ENCODE results near the gene LYPD5.
A peak's percentile ranks its signal among the peaks of the same experiment; 100 is the strongest.
"Not testable (repeated sequence)": the region's sequence is repeated elsewhere in the genome, so short reads cannot be mapped to it uniquely, and the experiment has no call there.

The LYPD5 gene

GRCh38 chr19:43814663-43815352 is 12.6 kb upstream of the LYPD5 start:
- no peak overlapping the region for H3K27ac Mint-ChIP-seq
- H3K27me3 Mint-ChIP-seq (ENCODE audit: low read depth) = peaks cover 5% of the 10 kb centered on the region
- H3K4me3 Mint-ChIP-seq = no peak overlapping the region
- no peaks in the 10 kb centered on the region for H3K36me3 Mint-ChIP-seq (ENCODE audit: low read depth)
- H3K9me3 Mint-ChIP-seq = peaks cover 4% of the 10 kb centered on the region
- H3K4me1 Mint-ChIP-seq (ENCODE audit: low read depth) = peaks cover 1% of the 10 kb centered on the region
- DNase-seq (ENCODE audit: low spot score) = no peak

- Mint-ChIP-seq H3K4me3 (no peak overlapping the region), H3K27me3 (ENCODE audit: low read depth) (peaks cover 5% of the 10 kb centered on the region), H3K4me1 (ENCODE audit: low read depth) (peaks cover 3% of the 10 kb centered on the region), H3K27ac (no peak overlapping the region), H3K9me3 (no peaks in the 10 kb centered on the region), H3K36me3 (ENCODE audit: low read depth) (no peaks in the 10 kb centered on the region)
- no peak for DNase-seq (ENCODE audit: low spot score)
Measured at GRCh38 chr19:43812688-43813087, 10.4 kb upstream of the LYPD5 start.

- peaks cover 3% of the 10 kb centered on the region for H3K4me1 Mint-ChIP-seq (ENCODE audit: low read depth)
- DNase-seq (ENCODE audit: low spot score) = no peak
Measured at GRCh38 chr19:43812259-43812658, 10.0 kb upstream of the LYPD5 start.

GRCh38 chr19:43811837-43812236 is 9.6 kb upstream of the LYPD5 start:
- Mint-ChIP-seq H3K9me3 (no peaks in the 10 kb centered on the region), H3K4me3 (no peak overlapping the region), H3K27me3 (ENCODE audit: low read depth) (peaks cover 5% of the 10 kb centered on the region), H3K27ac (no peak overlapping the region), H3K36me3 (ENCODE audit: low read depth) (no peaks in the 10 kb centered on the region), H3K4me1 (ENCODE audit: low read depth) (peaks cover 3% of the 10 kb centered on the region)
- no peak for DNase-seq (ENCODE audit: low spot score)

More at GRCh38 chr19:43812259-43812658, 10.0 kb upstream of the LYPD5 start:
- Mint-ChIP-seq H3K9me3 (no peaks in the 10 kb centered on the region), H3K4me3 (no peak overlapping the region), H3K36me3 (ENCODE audit: low read depth) (no peaks in the 10 kb centered on the region), H3K27ac (no peak overlapping the region), H3K27me3 (ENCODE audit: low read depth) (peaks cover 5% of the 10 kb centered on the region)

GRCh38 chr19:43809762-43810696 is 7.8 kb upstream of the LYPD5 start:
- Mint-ChIP-seq H3K36me3 (ENCODE audit: low read depth) (no peaks in the 10 kb centered on the region), H3K4me1 (ENCODE audit: low read depth) (peaks cover 3% of the 10 kb centered on the region), H3K27ac (no peak overlapping the region), H3K9me3 (no peaks in the 10 kb centered on the region), H3K27me3 (ENCODE audit: low read depth) (peaks cover 11% of the 10 kb centered on the region), H3K4me3 (no peak overlapping the region)
- no peak for DNase-seq (ENCODE audit: low spot score)

GRCh38 chr19:43807651-43808050 is 5.4 kb upstream of the LYPD5 start:
- Mint-ChIP-seq H3K4me1 (ENCODE audit: low read depth) (peaks cover 3% of the 10 kb centered on the region), H3K36me3 (ENCODE audit: low read depth) (no peaks in the 10 kb centered on the region), H3K9me3 (no peaks in the 10 kb centered on the region), H3K27ac (no peak overlapping the region), H3K27me3 (ENCODE audit: low read depth) (peaks cover 11% of the 10 kb centered on the region), H3K4me3 (no peak overlapping the region)
- DNase-seq (ENCODE audit: low spot score) = no peak

- peaks cover 3% of the 10 kb centered on the region for H3K4me1 Mint-ChIP-seq (ENCODE audit: low read depth)
- no peaks in the 10 kb centered on the region for H3K36me3 Mint-ChIP-seq (ENCODE audit: low read depth)
- H3K27me3 Mint-ChIP-seq (ENCODE audit: low read depth) = peaks cover 13% of the 10 kb centered on the region
- no peak overlapping the region for H3K4me3 Mint-ChIP-seq
- H3K9me3 Mint-ChIP-seq = no peaks in the 10 kb centered on the region
- DNase-seq (ENCODE audit: low spot score) = no peak
- H3K27ac Mint-ChIP-seq = no peak overlapping the region
Measured at GRCh38 chr19:43806848-43807247, 4.6 kb upstream of the LYPD5 start.

- H3K9me3 Mint-ChIP-seq; DNase-seq (ENCODE audit: low spot score); H3K36me3 Mint-ChIP-seq (ENCODE audit: low read depth); H3K27ac Mint-ChIP-seq; H3K4me1 Mint-ChIP-seq (ENCODE audit: low read depth); H3K4me3 Mint-ChIP-seq: not testable (repeated sequence)
- peaks cover 15% of the 10 kb centered on the region for H3K27me3 Mint-ChIP-seq (ENCODE audit: low read depth)
Measured at GRCh38 chr19:43806401-43806800, 4.2 kb upstream of the LYPD5 start.

- Mint-ChIP-seq H3K27ac (no peak overlapping the region), H3K4me1 (ENCODE audit: low read depth) (peaks cover 6% of the 10 kb centered on the region)
Measured at GRCh38 chr19:43804432-43804831, 2.2 kb upstream of the LYPD5 start.

GRCh38 chr19:43799502-43800142 is 2.6 kb downstream of the LYPD5 start:
- Mint-ChIP-seq H3K4me3 (peak overlapping the region; percentile 81), H3K27ac (peak overlapping the region; percentile 4), H3K36me3 (ENCODE audit: low read depth) (no peaks in the 10 kb centered on the region), H3K27me3 (ENCODE audit: low read depth) (peaks cover 24% of the 10 kb centered on the region), H3K9me3 (no peaks in the 10 kb centered on the region), H3K4me1 (ENCODE audit: low read depth) (peaks cover 17% of the 10 kb centered on the region)
- no peak for DNase-seq (ENCODE audit: low spot score)

More at GRCh38 chr19:43804432-43804831, 2.2 kb upstream of the LYPD5 start:
- Mint-ChIP-seq H3K9me3 (no peaks in the 10 kb centered on the region), H3K27me3 (ENCODE audit: low read depth) (peaks cover 21% of the 10 kb centered on the region), H3K4me3 (no peak overlapping the region), H3K36me3 (ENCODE audit: low read depth) (no peaks in the 10 kb centered on the region)
- DNase-seq (ENCODE audit: low spot score) = no peak

- peaks cover 27% of the 10 kb centered on the region for H3K27me3 Mint-ChIP-seq (ENCODE audit: low read depth)
- H3K36me3 Mint-ChIP-seq (ENCODE audit: low read depth) = no peaks in the 10 kb centered on the region
- H3K27ac Mint-ChIP-seq = no peak overlapping the region
- H3K9me3 Mint-ChIP-seq = no peaks in the 10 kb centered on the region
- peak; percentile 45 for DNase-seq (ENCODE audit: low spot score)
- H3K4me1 Mint-ChIP-seq (ENCODE audit: low read depth) = peaks cover 17% of the 10 kb centered on the region
- peak overlapping the region; percentile 81 for H3K4me3 Mint-ChIP-seq
Measured at GRCh38 chr19:43798546-43799409, 3.5 kb downstream of the LYPD5 start.

- no peaks in the 10 kb centered on the region for H3K36me3 Mint-ChIP-seq (ENCODE audit: low read depth)
- DNase-seq (ENCODE audit: low spot score) = no peak
- H3K27ac Mint-ChIP-seq = no peak overlapping the region
- no peaks in the 10 kb centered on the region for H3K9me3 Mint-ChIP-seq
- peaks cover 32% of the 10 kb centered on the region for H3K27me3 Mint-ChIP-seq (ENCODE audit: low read depth)
- H3K4me1 Mint-ChIP-seq (ENCODE audit: low read depth) = peaks cover 17% of the 10 kb centered on the region
- peak overlapping the region; percentile 81 for H3K4me3 Mint-ChIP-seq
Measured at GRCh38 chr19:43798026-43798545, 4.2 kb downstream of the LYPD5 start.

GRCh38 chr19:43797556-43797955 is 4.7 kb downstream of the LYPD5 start:
- Mint-ChIP-seq H3K4me3 (peak overlapping the region; percentile 43), H3K27ac (no peak overlapping the region), H3K9me3 (no peaks in the 10 kb centered on the region), H3K27me3 (ENCODE audit: low read depth) (peaks cover 32% of the 10 kb centered on the region), H3K36me3 (ENCODE audit: low read depth) (no peaks in the 10 kb centered on the region), H3K4me1 (ENCODE audit: low read depth) (peaks cover 17% of the 10 kb centered on the region)
- no peak for DNase-seq (ENCODE audit: low spot score)

Measured in T-helper 2 cell treated with Interferon-gamma antibody and Interleukin-4, amounts not matched to agents 5 μg/mL and 100 μg/mL, for 36 hours (primary cell).